Pericardium fibroblast (primary cell): ENCODE results near the gene ALKBH2. TPM values are rescaled to one million over a fixed set of nuclear protein-coding genes. Genes with fewer than 3 reads are reported as not detected.

Experiments
- total RNA-seq: library from RNA; depleted of rRNA; stranded (reverse); fragments of >200 nt; gene quantifications from 2 replicates; pipeline ENCODE4 v1.2.3, GENCODE V29; 2015

The ALKBH2 gene
- total RNA-seq, result 15.4 and 22.0 TPM in 2 replicates

DNA sequence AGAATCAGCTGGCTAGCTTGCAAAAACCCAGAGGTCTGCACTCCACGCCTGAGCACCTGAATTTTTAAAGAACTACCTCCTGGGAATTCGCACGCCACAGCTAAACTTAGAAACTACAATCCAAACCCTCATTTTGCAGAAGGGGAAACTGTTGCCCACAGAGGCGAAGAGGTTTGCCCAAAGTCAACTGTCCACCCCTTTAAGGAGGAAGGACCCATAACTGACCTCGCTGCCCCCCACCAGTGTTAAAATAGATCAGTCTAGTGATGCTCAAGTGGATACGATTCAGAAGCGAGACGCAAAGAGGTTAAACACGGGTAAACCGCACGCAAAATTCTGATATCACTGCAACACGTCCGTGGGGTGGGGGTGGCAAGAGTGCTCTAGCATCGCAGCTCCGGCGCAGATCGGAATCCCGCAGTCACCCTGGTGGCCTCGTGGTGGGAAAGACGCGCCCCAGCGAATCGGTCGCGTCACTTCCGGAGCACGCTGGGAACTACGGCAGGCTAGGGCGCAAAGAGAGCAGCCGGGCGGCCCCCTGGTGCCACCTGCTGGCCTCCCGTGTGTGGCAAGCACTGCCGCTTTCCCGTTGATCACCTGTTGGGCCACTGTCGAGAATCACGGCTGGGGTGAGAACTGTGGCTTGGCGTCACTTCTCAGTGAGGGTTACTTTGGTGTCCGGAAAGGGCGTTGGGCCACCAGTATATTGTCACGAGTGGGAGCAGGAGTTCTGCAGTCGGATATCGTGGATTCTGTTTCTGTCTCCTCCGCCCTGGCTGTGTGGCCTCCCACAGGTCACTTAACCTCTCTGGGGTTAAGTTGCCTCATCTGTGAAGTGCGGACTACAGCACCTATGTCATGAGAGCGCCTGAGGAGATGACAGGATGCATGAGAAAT, at the start of gene ALKBH2:
Gene ALKBH2 (minus strand): TSS at position 451 of the 897 bp plus-strand sequence. CDS start 686 bp downstream, outside the sequence.

DNA sequence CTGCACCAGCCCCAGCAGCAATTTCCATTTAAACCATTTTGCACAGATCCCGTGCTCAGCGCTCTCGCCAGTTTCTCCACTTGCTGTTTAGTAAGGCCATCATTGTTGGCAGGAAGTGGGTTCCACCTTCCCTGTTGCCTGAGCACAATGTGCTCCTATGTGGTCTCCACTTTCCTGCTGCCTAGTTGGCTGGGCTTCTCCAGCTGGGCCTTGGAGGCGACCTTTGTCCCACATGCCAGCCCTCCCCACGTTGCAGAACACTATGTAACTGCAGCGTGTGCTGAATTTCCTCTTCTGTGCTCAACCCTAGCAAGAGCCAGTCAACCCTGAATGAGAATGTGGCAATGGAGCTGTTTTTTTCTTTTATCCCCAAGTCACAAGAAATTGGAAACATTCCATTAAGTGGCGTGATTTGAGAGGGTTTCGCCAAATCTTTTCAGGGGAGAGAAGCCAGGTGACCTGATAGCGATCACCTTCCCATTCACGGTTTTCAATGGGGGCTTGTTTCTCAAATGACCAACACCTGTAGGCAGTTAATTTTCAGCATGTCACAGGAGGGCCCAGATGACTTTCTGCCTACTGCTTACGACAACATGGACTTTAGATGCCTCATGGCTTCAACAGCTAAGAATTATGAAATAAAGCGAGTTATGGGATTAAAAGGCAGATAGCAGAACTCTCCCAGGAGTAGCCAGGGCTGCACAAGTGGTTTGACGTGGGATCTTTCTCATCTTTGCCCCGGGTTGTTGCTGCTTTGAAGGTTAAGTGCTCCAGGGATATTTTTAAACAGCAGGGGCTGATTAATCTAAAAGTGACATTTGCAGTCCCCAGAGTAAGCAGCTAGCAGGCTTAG, 22.7 kb upstream of the ALKBH2 start, which contains the start of gene ACACB:
Gene ACACB (plus strand): TSS at position 830 of the 853 bp plus-strand sequence. CDS start 22,819 bp downstream, outside the sequence.

DNA sequence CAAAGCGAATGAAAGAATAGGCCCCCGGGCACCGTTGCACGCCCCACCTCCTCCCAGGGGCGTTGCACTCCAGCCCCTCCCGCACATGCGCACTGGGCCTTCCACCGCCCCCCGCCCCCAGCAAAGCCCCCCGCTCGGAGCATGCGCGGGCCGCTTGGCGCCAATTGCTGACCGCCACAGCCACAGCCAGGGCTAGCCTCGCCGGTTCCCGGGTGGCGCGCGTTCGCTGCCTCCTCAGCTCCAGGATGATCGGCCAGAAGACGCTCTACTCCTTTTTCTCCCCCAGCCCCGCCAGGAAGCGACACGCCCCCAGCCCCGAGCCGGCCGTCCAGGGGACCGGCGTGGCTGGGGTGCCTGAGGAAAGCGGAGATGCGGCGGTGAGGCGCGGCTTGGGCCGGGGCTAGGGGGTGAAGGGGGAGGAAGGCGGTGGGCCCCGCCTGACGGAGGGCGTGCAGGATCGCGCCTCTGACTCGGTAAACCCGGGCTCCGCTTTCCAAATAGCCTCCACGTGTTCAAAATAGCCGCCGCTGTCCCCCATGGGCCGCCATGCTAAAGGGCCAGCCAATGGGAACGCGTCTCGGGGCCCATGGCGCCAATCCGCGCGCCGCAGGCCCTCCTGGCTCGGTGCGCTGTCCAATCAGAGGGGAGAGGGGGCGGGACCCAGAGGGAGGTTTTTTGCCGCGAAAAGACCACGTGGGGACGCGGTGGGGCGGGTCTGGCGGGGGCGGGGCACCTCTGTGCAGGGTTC, 4.3 kb upstream of the ALKBH2 start, which contains the start of gene UNG:
Gene UNG (plus strand): TSS at position 163 of the 748 bp plus-strand sequence. CDS start 83 bp downstream, at position 246.

DNA sequence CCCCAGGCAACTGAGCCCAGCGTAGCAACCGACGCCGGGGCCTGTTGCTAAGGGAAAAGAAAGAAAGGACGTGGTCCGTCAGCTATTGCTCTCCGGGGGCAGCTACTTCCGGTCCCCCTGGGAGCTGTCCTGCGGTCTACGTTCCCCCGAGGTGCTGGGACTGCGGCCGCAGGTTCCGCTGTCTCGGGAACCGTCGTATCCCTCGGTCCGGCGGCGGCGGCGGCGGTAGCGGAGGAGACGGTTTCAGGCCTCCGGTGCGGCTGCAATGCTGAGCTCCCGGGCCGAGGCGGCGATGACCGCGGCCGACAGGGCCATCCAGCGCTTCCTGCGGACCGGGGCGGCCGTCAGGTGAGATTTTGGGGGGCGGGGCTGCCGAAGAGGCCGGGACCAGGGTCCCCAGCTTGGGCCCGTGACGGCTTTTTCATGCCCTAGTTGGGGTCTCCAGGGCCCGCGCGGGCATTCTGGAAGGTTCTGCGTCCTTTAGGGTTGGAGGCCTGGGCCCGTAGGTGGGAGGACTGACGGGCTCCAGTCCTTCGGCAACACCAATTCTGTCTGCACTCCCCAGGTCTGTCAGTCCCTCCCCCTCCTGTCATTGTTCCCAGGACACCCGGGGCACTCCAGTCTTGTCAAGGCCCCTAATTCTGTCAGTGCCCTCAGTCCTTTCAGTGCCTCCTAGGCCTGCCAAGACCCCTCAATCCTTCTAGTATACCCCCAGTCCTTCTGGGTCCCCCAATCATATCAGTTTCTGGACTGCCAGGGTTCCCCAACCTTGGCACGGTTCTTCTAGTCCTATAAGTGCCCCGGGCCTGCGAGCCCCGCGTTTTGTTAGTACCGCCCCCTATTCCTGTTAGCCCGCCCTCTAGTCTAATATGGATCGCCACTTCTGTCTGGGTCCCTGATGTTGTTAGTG, 40.6 kb downstream of the ALKBH2 start, which contains the start of gene USP30:
Gene USP30 (plus strand): TSS at position 163 of the 910 bp plus-strand sequence. CDS start 103 bp downstream, at position 266.

Other genes with a start within 250 kb of the ALKBH2 start
- 15.3 and 20.9 TPM in 2 replicates for gene SSH1, start 235.9 kb downstream of the ALKBH2 start, total RNA-seq
- gene DAO, start 213.4 kb downstream of the ALKBH2 start, total RNA-seq, result 5.4 TPM in 1 of 2 replicates, not detected in the other
- not detected in 2 replicates for gene SVOP, start 72.4 kb downstream of the ALKBH2 start, total RNA-seq
- 7.6 and 10.0 TPM in 2 replicates for gene USP30, start 40.9 kb downstream of the ALKBH2 start, total RNA-seq
- gene UNG, start 4.1 kb upstream of the ALKBH2 start, total RNA-seq, result 18.5 and 22.5 TPM in 2 replicates
- 2.2 and 6.6 TPM in 2 replicates for gene ACACB, start 23.1 kb upstream of the ALKBH2 start, total RNA-seq
- not detected in 2 replicates for gene FOXN4, start 215.8 kb upstream of the ALKBH2 start, total RNA-seq